Erythroblast (primary cell): ENCODE measurements around the gene NAB2.

ENCODE experiments used
- GATA1 ChIP-seq: IDR thresholded peaks from 2 replicates; pipeline ENCODE4 v1.6.1; 2011; ENCODE audit warnings: low read depth, mild to moderate bottlenecking, control low read depth, low read length, moderate library complexity
- POLR2A ChIP-seq: IDR thresholded peaks from 2 replicates; pipeline ENCODE4 v1.6.1; 2011; ENCODE audit warnings: mild to moderate bottlenecking, low read length

GRCh38 chr12:57051011-57051410, 37.9 kb upstream of the NAB2 start:
- TF ChIP-seq POLR2A: no peak
- no peak for TF ChIP-seq GATA1
